NCI-H2081 treated with DMSO at 0.1 percent for 48 hours (cell line): ENCODE measurements around the gene OR2W3.

Experiments used
- DNase-seq: peaks from one replicate; lab custom pipeline; 2025; lab: John Stamatoyannopoulos, UW

OR2W3 gene

GRCh38 chr1:247895163-247895637 is at the start of gene OR2W3:
Gene OR2W3 (plus strand): TSS chr1:247895587. CDS start chr1:247895587, 0 bp downstream.
- DNase-seq: no peak

DNA sequence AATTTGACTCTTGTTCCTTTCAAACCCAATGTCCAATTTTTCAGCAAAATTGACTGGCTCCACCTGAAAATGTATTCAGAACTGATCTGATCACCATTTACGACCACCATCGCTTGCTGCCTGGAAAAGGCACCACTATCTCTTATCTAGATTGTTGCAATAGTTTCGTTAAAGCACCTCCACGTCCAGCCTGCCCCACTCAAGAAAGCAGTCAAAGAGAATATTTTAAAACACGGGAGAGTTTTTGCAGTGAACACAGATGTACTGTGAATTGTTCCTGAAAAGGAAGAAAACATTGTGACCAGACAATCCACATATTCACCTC is 49.7 kb upstream of the OR2W3 start:
- no peak for DNase-seq

GRCh38 chr1:247848346-247848745 is 47.0 kb upstream of the OR2W3 start:
- no peak for DNase-seq

- no peak for DNase-seq
Observed at GRCh38 chr1:247849616-247850015, 45.8 kb upstream of the OR2W3 start.

DNA sequence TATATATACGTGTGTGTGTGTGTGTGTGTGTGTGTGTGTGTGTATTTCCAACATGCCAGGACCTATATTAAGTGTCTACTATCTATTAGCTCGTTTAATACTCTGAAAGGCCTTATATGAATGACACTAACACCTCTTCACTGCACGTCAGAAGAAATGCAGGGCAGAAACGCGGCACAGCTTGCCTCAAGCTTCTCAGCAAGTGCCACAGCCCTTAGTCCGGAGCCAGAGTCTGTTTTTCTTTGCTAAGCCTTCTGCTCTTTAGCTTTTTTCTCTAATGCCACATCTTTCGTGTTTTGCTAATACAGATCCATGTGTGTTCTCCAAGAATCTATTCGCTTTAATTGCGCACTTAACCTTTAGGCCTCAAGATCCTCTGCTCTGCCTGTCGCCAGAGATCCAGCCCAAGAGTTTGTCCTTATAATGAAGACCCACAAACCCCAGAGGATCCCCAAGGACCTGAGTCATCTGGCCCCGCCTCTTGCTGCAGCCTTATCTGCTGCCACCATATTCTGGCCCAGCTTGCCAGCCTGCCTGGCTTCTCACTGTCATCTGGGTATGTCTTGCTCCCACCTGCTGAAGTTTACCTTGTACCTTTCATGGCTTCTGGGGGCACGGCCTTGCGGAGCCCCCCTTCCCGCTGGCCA is 40.4 kb upstream of the OR2W3 start:
- DNase-seq: no peak

DNA sequence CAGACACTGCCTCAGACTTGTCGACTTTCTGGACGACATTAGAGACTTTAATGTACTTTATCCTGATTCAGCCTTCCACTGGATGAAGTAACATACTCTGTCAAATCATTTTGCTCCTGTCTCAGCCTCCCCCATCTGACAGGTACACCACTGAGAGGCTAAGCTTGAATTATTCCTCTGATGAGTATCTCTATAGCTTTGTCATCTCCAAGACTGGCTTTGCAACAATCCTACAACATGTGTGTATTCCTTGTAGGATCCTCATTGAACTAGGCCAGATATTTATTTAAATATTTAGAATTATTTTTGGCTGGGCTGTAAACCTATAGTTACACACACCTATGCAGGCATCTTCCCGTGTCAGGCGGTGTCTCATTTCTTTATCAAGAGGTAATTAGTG is 39.5 kb upstream of the OR2W3 start:
- DNase-seq: no peak

- no peak for DNase-seq
Observed at GRCh38 chr1:247857069-247857984, 38.1 kb upstream of the OR2W3 start, which contains the start of gene TRIM58. Gene TRIM58 (plus strand): TSS chr1:247857187. CDS start chr1:247857247, 60 bp downstream.

- DNase-seq: no peak
Observed at GRCh38 chr1:247857985-247858619, 37.3 kb upstream of the OR2W3 start.

- no peak for DNase-seq
Observed at GRCh38 chr1:247862756-247863155, 32.6 kb upstream of the OR2W3 start.

GRCh38 chr1:247864644-247865043 is 30.7 kb upstream of the OR2W3 start:
- DNase-seq: no peak

DNA sequence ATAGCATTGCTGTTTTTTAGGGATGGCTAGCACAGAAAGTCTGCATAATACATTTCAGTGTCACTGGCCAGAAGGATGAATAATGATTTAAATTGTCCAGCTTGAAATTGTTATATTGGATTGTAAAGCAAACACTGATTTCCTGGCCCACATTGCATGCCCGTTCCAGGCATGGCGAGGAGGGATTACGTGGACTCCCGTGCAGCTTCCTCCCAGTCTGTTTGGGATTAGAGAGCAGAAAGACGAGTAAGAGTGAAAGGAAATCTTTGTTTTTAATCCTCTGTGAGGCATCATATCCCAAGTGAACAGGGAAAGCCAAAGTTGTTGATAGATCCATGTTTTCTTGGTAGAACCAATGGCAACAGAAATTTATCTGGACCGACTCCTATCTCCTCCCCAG is 30.0 kb upstream of the OR2W3 start:
- no peak for DNase-seq

DNA sequence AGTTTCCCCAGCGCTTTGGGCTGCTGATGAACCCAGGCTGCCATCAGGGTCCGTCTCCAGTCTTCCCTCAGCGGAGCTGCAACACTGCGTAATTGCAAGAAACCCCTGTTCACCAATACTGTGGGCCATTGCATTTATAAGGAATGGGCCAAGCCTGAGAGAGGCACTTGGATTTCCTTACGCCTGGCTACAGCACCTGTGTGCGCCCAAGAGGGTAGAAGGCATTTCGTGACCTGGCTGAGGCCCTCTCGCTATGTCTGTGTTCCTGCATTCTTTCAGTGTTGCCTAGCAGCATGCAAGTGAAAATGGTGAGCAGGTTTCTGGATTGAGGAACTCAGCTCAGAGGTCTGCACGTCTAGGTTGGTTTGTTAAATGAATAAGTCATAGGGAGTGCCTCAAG is 12.0 kb upstream of the OR2W3 start:
- no peak for DNase-seq

DNA sequence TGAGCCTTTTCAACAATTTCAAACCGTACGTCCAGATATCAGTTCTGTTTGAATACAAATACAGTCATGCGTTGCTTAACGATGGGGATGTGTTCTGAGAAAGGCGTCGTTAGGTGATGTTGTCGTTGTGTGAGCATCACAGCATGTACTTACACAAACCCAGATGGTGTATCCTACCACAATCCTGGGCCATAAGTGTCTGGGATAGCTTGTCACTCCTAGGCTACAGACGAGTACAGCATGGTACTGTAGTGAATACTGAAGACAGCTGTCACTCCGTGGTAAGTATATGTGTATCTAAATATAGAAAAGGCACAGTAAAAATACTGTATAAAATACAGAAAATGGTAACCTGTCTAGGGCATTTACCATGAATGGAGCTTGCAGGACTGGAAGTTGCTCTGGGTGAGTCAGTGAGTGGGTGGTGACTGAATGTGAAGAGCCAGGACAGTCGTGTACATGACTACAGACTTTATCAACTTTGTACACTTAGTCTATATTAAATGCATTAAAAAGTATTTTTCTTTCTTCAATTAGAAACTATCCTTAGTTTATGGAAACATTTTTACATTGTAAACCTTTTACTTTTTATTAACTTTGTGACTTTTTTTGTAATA is 10.5 kb upstream of the OR2W3 start:
- DNase-seq: no peak

DNA sequence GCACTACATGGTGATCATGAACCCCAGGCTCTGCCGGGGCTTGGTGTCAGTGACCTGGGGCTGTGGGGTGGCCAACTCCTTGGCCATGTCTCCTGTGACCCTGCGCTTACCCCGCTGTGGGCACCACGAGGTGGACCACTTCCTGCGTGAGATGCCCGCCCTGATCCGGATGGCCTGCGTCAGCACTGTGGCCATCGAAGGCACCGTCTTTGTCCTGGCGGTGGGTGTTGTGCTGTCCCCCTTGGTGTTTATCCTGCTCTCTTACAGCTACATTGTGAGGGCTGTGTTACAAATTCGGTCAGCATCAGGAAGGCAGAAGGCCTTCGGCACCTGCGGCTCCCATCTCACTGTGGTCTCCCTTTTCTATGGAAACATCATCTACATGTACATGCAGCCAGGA is 589 bp downstream of the OR2W3 start:
- DNase-seq: no peak

GRCh38 chr1:247904122-247904521 is 8.7 kb downstream of the OR2W3 start:
- no peak for DNase-seq

DNA sequence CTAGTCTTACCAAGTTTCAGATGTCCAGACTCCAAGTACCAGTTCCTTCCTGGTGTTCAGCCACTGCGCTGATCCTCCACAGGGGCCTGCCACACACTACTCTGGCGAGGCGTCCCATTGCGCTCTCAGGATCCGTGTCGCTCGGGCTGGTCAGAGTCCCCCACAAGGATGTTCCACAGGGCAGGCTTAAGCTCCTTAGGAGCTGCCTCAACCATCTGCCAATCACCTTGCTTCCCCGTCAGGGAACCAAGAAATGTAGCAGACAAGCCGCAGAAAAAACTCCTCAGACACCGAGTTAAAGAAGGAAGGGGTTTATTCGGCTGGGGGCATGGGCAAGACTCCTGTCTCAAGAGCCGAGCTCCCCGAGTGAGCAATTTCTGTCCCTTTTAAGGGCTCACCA is 9.8 kb downstream of the OR2W3 start:
- DNase-seq: no peak

DNA sequence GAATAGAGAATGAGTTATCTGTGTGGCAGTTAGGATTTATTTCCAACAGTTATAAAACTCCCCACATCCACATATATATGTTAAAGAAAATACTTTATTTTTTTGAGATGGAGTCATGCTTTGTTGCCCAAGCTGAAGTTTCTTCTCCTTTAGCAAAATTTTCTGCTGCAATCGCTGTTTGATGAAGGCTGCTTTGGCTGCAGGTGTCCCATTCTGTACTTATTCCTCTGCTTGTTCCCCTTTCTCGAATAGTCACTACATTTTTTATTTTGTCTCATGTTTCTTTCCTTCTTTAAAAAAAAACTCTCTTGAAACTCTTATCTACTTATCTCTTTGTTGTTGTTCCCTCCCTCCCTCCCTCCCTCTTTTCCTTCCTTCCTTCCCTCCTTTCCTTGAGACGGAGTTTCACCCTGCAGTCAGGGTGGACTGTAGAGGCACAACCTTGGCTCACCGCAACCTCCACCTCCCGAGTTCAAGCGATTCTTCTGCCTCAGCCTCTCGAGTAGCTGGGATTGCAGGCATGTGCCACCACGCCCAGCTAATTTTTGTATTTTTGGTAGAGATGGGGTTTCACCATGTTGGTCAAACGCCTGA is 10.6 kb downstream of the OR2W3 start:
- DNase-seq: no peak

- DNase-seq: no peak
Observed at GRCh38 chr1:247906504-247907047, 11.2 kb downstream of the OR2W3 start.

DNA sequence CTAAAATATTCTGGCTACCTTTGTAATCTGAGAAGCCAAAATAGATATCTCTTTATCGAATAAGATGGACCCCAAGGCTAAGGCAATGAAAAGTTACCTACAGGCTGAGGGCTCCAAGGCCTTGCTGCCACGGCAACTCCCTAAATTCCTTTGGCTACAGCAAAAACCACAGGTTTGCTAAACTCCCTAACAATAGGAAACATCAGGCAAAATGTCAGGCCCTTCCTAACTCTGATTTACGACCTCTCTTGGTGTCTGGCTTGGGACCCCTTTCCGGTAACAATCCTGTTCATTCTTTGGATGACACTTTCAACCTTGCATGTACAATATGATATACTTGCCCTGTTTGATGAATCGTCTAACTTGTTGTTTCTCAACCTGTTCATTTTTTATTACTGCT is 13.4 kb downstream of the OR2W3 start:
- no peak for DNase-seq

DNA sequence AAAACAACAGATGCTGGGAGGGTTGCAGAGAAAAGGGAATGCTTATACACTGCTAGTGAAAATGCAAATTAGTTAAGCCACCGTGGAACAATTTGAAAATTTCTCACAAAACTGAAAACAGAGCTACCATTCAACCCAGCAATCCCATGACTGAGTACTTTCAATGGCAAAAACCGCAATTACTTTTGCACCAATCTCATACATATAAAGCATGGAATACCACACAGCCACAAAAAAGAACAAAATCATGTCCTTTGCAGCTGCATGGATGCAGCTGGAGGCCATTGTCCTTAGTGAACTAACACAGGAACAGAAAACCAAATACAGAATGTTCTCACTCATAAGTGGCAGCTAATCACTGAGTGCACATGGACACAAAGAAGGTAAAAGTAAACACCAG is 18.4 kb downstream of the OR2W3 start:
- no peak for DNase-seq

- no peak for DNase-seq
Observed at GRCh38 chr1:247914941-247915662, 19.7 kb downstream of the OR2W3 start.
